Thymus (tissue), 11 donors: Measurements from ENCODE around the gene CPSF2. TPM values are rescaled to one million over a fixed set of nuclear protein-coding genes. Genes with fewer than 3 reads are reported as not detected.
"Not testable (repeated sequence)": the region's sequence is repeated elsewhere in the genome, so short reads cannot be mapped to it uniquely, and the experiment has no call there.

Experiments used
- DNase-seq, 9 donors: peaks; one replicate each; pipeline ENCODE4 v3.0.0-alpha.2; 2013; ENCODE audit warnings: low spot score in 9 of 9, low read depth in 6 of 9, missing footprints in 1 of 9
- H3K27ac ChIP-seq, 2 donors: one replicate each; pipeline ENCODE4 v1.5.1; 2013; ENCODE audit warnings: control low read depth in 1 of 2, low read depth in 1 of 2, low read length in 1 of 2, mild to moderate bottlenecking in 1 of 2, moderate library complexity in 1 of 2
- H3K27me3 ChIP-seq, 2 donors: one replicate each; pipeline ENCODE4 v1.5.1; 2013; ENCODE audit warnings: low read length in 1 of 2; ENCODE audit not compliant: control insufficient read depth in 2 of 2, insufficient read depth in 1 of 2
- H3K36me3 ChIP-seq, 2 donors: one replicate each; pipeline ENCODE4 v1.5.1; 2013; ENCODE audit warnings: low read length in 1 of 2, mild to moderate bottlenecking in 1 of 2, moderate library complexity in 1 of 2; ENCODE audit not compliant: control insufficient read depth in 2 of 2, insufficient read depth in 2 of 2
- H3K4me1 ChIP-seq, 2 donors: one replicate each; pipeline ENCODE4 v1.5.1; 2013; ENCODE audit warnings: low read length in 2 of 2; ENCODE audit not compliant: control insufficient read depth in 2 of 2, insufficient read depth in 2 of 2
- H3K4me3 ChIP-seq, 2 donors: one replicate each; pipeline ENCODE4 v1.5.1; 2013; ENCODE audit warnings: low read length in 2 of 2, control low read depth in 1 of 2, mild to moderate bottlenecking in 1 of 2
- H3K9me3 ChIP-seq, 2 donors: one replicate each; pipeline ENCODE4 v1.5.1; 2013; ENCODE audit warnings: low read length in 1 of 2, mild to moderate bottlenecking in 1 of 2; ENCODE audit not compliant: control insufficient read depth in 2 of 2, insufficient read depth in 1 of 2
- WGBS: extraction: QIAGEN DNeasy Blood & Tissue Kit; methylation state at CpG from one replicate; pipeline ENCODE4 v1.1.7; 2013; 5-methylcytosine and 5-hydroxymethylcytosine counted together
- polyA plus RNA-seq: library from polyadenylated mRNA; stranded (reverse); fragments of 200-250 nt; gene quantifications from one replicate; pipeline ENCODE4 v1.2.3, GENCODE V29; 2013
- total RNA-seq: library from RNA; stranded (reverse); fragments of 120-200 nt; gene quantifications from one replicate; pipeline ENCODE4 v1.2.4, GENCODE V29; 2013
- donor health status: healthy.

The CPSF2 gene
- total and polyA plus RNA-seq, 2 donors: 12.3 to 53.4 TPM

DNA sequence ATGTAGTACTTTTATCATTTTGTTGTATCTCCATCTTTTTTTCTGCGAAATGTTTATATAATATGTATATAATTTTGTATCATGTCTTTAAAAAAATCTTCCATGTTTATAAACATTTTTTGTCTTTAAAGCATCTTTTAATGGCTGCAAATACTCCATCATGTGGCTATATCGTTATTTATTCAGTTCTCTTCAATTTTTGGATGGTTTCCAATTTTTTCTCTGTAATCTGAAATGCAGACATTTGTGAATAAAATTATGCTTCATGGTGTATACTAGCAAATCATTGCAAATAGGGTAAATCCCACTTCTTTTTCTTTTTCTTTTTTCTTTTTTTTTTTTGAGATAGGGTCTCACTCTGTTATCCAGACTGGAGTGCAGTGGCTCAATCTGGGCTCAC lies 54.0 kb downstream of the CPSF2 start:
- DNase-seq: no peak
- 94% methylated on average over 2 of the region's 2 CpGs for WGBS
- H3K4me3 ChIP-seq: no peak overlapping the region
- no peaks in the 10 kb centered on the region for H3K9me3 ChIP-seq
- H3K36me3 ChIP-seq: peaks cover 0 to 5% of the 10 kb centered on the region in 2 donors
- H3K27me3 ChIP-seq: no peaks in the 10 kb centered on the region
- H3K27ac ChIP-seq: no peak overlapping the region
- no peaks in the 10 kb centered on the region for H3K4me1 ChIP-seq

DNA sequence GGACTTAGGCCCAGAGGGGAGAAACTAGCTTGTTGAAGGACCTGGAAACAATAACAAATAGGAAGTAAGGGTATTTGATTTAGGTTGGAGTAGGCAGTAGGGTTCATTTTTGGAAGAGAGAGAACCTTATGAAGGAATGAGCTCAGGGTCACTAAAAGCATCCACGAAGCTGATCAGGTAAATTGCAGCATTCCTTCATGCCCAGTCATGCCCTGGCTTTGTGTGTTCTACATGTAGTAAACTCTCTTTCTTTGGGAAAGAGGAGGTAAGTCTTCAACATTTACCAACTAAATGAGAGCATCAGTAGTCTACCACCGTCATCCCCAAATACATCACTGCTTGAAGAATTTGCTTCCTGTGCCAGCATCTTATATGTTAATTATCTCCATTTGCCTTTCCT lies 54.7 kb downstream of the CPSF2 start:
- 96% methylated on average over 2 of the region's 2 CpGs for WGBS
- H3K4me3 ChIP-seq: no peak overlapping the region
- no peak for DNase-seq
- H3K36me3 ChIP-seq: no peaks in the 10 kb centered on the region
- no peak overlapping the region for H3K27ac ChIP-seq
- H3K27me3 ChIP-seq: no peaks in the 10 kb centered on the region
- no peaks in the 10 kb centered on the region for H3K4me1 ChIP-seq
- H3K9me3 ChIP-seq: no peaks in the 10 kb centered on the region

DNA sequence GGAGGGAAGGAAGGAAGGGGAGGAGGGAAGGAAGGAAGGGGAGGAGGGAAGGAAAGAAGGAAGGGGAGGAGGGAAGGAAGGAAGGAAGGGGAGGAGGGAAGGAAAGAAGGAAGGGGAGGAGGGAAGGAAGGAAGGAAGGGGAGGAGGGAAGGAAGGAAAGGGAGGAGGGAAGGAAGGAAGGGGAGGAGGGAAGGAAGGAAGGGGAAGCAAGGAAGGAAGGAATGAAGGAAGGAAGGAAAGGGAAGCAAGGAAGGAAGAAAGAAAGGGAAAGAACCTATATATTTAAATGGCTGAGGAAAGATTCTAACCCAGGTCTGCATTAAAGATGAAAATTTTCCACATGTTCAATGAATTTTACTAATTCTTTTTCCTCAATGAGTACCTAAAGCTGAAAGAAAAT lies 57.4 kb downstream of the CPSF2 start:
- H3K4me3 ChIP-seq, H3K36me3 ChIP-seq, H3K9me3 ChIP-seq, H3K27me3 ChIP-seq, DNase-seq, H3K4me1 ChIP-seq, H3K27ac ChIP-seq: not testable (repeated sequence)

DNA sequence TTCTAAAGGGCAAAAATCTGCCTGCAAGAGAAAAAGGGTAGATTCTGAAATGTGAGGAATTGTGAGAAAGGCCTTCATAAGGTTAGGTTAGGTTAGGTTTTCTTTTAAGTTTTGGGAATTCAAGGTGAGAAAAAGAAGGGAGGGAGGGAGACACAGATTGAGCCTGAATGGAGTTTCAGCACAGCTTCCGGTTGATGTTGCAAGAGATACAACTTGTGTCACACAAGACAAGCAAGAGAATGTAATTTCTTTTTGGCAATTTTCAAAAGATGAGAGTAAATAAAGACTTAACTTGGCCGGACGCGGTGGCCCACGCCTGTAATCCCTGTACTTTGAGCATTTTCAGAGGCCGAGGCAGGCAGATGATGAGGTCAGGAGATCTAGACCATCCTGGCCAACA lies 63.8 kb downstream of the CPSF2 start:
- Histone ChIP-seq H3K27me3 (no peaks in the 10 kb centered on the region), H3K36me3 (no peaks in the 10 kb centered on the region), H3K9me3 (peaks cover 0 to 8% of the 10 kb centered on the region in 2 donors), H3K4me3 (no peak overlapping the region), H3K27ac (no peak overlapping the region), H3K4me1 (no peaks in the 10 kb centered on the region)
- WGBS: 90% methylated on average over 6 of the region's 6 CpGs
- no peak for DNase-seq

DNA sequence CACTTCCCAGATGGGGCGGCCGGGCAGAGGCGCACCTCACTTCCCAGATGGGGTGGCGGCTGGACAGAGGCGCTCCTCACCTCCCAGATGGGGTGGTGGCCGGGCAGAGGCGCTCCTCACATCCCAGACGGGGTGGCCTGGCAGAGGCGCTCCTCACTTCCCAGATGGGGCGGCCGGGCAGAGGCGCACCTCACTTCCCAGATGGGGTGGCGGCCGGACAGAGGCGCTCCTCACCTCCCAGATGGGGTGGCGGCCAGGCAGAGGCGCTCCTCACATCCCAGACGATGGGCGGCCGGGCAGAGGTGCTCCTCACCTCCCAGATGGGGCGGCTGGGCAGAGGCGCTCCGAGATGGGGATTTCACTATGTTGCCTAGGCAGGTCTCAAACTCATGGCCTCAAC lies 65.8 kb downstream of the CPSF2 start:
- H3K27ac ChIP-seq, H3K27me3 ChIP-seq, H3K4me3 ChIP-seq, H3K4me1 ChIP-seq, H3K36me3 ChIP-seq, DNase-seq: not testable (repeated sequence)
- WGBS: 94% methylated on average over 23 of the region's 23 CpGs
- peaks cover 0 to 11% of the 10 kb centered on the region in 2 donors for H3K9me3 ChIP-seq

DNA sequence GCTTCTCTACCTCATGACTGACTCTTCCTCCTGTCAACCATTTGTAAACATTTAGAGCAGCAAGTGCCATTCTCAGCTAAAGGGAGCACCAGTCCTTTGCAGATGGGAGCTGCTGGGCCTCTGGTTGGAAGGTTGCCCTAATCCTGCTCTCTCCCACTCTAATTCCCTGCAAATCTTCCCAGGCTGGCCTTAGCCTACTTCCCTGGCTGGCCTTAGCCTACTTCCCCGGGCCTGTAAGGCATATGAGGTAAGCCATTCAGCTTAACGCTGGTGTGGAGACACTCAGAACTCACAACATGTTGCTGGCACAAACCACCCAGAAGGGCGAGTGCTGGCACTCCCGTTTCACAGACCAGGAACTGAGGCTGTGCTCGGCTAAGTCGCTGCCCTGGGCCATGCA lies 69.0 kb downstream of the CPSF2 start:
- H3K27ac ChIP-seq: no peak overlapping the region
- H3K4me1 ChIP-seq: no peaks in the 10 kb centered on the region
- H3K9me3 ChIP-seq: peaks cover 0 to 11% of the 10 kb centered on the region in 2 donors
- H3K4me3 ChIP-seq: no peak overlapping the region
- DNase-seq: no peak
- H3K27me3 ChIP-seq: no peaks in the 10 kb centered on the region
- WGBS: 87% methylated on average over 6 of the region's 6 CpGs
- H3K36me3 ChIP-seq: no peaks in the 10 kb centered on the region

DNA sequence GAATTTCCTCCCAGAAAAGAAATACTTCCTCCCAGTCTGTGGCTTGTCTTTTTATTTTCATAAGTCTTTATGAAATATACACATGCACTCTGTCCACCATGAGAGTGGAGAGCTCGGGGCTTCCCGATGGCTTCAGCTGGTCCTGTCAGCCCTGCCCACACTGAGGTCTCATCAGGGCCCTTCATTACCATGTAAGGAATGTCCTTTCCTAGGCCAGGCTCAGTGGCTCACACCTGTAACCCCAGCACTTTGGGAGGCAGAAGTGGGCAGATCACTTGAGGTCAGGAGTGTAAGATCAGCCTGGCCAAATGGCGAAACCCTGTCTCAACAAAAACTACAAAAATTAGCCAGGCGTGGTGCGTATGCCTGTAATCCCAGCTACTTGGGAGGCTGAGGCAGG lies 77.0 kb downstream of the CPSF2 start:
- H3K27me3 ChIP-seq: peaks cover 0 to 19% of the 10 kb centered on the region in 2 donors
- H3K9me3 ChIP-seq: no peaks in the 10 kb centered on the region
- no peak overlapping the region for H3K27ac ChIP-seq
- 96% methylated on average over 5 of the region's 5 CpGs for WGBS
- H3K36me3 ChIP-seq: no peaks in the 10 kb centered on the region
- no peaks in the 10 kb centered on the region for H3K4me1 ChIP-seq
- no peak overlapping the region for H3K4me3 ChIP-seq
- no peak for DNase-seq

DNA sequence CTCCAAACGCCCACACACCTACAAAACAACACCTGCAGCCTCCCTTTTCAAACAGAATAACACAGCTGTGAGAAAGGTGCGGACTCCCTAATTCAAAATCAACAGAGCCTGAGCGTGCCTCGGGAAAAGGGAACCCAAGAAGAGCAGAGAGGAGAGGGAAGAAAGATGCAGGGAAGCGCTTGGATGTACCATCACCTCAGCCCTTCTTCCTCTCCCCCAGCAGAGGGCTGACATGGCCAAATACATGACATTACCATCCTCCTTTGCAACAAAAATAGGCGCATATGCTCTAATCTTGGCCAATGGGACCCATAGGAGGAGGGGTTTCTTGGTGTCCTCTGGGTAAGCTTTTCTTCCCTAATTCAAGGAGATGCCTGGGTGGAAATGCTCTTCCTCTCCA lies 78.0 kb downstream of the CPSF2 start:
- H3K9me3 ChIP-seq: no peaks in the 10 kb centered on the region
- peaks cover 0 to 19% of the 10 kb centered on the region in 2 donors for H3K27me3 ChIP-seq
- no peak for DNase-seq
- H3K27ac ChIP-seq: no peak overlapping the region
- whole genome bisulfite sequencing: 75% methylated on average over 6 of the region's 6 CpGs
- no peaks in the 10 kb centered on the region for H3K36me3 ChIP-seq
- H3K4me3 ChIP-seq: no peak overlapping the region
- H3K4me1 ChIP-seq: no peaks in the 10 kb centered on the region

DNA sequence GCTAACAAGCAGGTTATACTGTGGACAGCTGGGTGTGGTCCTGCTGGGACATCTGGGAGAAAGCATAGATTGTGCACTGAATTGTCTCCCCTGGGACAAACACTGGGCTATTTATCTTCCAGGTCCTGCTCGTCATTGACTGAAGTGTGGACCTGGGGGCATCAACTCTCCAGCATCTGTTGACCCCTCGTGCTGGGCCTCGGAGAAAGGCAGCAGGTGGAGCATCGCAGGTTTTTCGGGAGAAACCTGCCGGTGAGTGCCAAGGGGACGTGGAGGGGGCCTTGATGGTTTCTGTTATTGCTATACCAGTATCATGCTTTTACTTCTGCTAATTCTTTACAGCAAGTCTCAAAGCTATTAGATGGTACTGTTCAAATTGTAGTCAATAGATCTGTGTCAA lies 81.3 kb downstream of the CPSF2 start:
- Histone ChIP-seq H3K27me3 (peaks cover 0 to 19% of the 10 kb centered on the region in 2 donors), H3K27ac (no peak overlapping the region), H3K4me1 (no peaks in the 10 kb centered on the region), H3K4me3 (no peak overlapping the region), H3K9me3 (no peaks in the 10 kb centered on the region), H3K36me3 (no peaks in the 10 kb centered on the region)
- WGBS: 93% methylated on average over 7 of the region's 7 CpGs
- no peak for DNase-seq

DNA sequence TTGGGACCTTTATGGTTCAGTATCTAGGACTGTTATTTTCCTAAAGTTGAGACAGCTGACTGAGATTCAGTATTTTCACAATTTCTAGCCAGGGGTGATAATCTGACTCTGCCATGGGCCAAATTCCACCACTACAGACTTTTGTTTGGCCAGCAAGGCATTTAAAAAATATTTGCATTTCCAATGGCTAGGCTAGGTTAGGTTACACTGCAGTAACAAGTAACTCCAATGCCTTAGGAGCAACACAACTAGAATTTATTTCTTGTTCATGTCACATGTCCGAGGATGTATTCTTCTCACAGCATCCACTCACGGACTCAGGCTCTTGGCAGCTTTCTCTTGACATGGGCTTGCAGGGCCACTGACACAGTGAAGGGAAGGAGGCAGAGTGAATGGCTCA lies 83.0 kb downstream of the CPSF2 start:
- Histone ChIP-seq H3K9me3 (no peaks in the 10 kb centered on the region), H3K4me3 (no peak overlapping the region)

More for the DNA sequence above, 83.0 kb downstream of the CPSF2 start:
- Histone ChIP-seq H3K27ac (no peak overlapping the region), H3K27me3 (peaks cover 0 to 9% of the 10 kb centered on the region in 2 donors), H3K4me1 (no peaks in the 10 kb centered on the region), H3K36me3 (no peaks in the 10 kb centered on the region)
- no peak for DNase-seq
- 97% methylated on average over 2 of the region's 2 CpGs for WGBS
